ENCODE data around the gene FFAR2. TPM values are rescaled to one million over a fixed set of nuclear protein-coding genes. Genes with fewer than 3 reads are reported as not detected.
A peak's percentile ranks its signal among the peaks of the same experiment; 100 is the strongest.
"Not testable (repeated sequence)": the region's sequence is repeated elsewhere in the genome, so short reads cannot be mapped to it uniquely, and the experiment has no call there.

Gene FFAR2
- polyA plus RNA-seq, 5 donors, result 0.19 to 0.49 (median 0.34) TPM

DNA sequence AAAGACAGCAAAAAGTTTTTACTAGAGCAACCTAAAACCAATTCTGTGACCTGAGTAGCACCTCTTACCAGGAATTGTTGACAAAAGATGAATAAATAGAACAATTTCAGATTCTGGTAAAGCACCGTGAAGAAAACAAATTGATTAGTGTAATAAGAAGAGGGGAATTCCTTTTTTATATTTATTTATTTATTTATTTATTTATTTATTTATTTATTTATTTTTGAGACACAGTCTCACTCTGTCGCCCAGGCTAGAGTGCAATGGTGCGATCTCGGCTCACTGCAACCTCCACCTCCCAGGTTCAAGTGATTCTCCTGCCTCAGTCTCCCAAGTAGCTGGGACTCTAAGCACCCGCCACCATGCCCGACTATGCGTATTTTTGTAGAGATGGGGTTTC lies 24.7 kb upstream of the FFAR2 start:
- not testable (repeated sequence) for DNase-seq

DNA sequence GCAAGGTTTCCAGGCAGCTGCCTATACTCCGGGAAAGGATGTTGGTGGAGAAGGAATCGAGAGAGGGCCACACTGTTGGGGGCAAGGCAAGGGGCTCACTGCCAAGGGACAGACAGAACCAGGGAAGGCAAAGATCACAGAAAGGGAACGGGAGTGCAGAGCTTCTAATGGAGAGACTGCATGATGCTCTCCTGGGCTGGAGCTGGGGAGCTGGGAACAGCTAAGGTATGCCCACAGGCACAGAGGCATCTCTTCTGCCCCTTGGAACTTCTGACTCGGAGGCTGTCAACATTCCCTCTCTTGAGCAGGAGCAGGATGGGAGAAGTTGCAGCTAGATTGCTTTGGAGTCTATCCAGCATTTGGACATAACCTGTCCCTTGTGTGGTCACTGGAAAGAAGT lies 22.4 kb upstream of the FFAR2 start:
- DNase-seq, result no peak

DNA sequence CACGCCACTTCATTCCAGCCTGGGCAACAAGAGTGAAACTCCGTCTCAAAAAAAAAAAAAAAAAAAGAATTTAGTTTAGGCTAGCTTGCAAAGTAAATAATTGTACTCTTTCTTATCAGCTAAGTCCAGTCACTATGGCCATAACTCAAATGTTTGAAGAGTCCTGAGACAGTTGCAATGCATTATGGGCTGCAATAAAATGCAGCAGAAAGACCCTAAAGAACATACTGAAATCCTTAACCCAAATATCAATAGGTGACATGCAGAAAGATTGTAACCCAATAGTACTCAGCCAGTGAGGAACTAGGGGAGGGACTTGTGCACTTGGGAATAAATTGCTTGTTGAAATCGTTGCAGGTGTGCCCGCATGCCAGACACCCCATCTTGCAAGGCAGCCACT lies 20.9 kb upstream of the FFAR2 start:
- no peak for DNase-seq

DNA sequence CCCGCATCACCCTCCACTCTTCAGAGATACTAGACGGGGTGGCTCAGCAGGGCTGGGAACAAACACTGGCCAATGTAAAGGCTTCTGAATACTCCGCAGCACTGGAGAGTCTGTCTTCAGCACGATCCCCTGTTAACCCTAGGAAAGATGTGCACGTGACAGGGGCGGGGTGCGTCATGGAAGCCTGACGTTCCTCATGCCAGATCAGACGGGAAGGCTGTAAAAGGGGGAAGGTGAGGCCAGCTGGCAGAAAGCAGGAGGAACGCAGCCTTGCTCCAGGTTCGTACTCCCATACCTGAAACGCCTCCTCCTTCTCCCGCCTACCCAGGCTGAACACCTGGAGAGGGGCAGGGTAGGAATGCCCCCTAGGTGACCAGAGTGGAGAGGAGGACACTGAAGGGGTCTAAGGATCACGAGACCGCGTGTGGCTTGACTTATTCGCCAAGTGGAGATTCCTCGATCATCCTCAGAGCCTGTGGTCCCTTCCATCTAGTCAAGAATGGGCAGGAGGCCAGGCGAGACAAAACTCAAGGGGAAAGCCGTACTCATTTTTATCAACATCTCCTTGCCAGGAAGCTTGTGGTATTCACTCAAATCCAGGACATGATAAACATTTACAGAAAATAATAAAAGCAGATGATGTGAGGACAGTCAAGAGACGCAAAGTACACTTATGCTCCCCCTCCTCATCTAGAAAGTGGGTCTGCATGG lies 18.2 kb upstream of the FFAR2 start:
- peak in 1 of 2 donors; percentile 40 for DNase-seq

DNA sequence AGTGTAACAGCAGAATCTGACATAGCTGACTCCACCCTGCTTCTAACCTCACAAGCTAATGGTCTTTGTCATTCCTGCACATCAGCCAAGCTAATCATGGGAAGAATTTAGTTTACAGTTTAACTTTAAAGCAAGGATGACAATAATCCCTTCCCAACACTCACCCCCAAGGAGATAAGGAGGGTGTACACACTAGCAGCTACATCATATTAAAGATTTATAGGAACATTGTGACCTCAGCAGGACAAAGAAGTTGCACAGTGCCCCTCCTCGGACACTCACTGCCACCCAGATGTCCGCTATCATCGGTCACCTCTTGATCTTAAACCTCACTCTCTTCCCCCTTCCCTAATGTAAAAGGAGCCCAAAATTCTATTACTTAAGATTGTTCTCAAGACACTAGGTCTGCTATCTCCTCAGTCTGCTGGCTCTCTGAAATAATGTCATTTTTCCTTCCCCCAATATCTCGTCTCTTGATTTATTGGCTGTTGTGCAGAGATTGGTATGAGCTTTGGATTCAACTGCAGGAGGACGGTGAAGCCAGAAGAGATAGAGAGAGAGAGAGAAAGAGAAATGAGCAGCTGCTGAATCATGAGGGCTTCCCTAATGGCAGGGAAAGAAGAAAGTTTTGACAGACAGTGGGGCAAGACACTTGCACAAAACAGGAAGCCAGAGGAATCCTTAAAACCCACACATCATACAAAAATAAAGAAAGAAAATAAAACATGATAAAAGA lies 17.5 kb upstream of the FFAR2 start:
- peak; percentile 62 to 63 for DNase-seq

DNA sequence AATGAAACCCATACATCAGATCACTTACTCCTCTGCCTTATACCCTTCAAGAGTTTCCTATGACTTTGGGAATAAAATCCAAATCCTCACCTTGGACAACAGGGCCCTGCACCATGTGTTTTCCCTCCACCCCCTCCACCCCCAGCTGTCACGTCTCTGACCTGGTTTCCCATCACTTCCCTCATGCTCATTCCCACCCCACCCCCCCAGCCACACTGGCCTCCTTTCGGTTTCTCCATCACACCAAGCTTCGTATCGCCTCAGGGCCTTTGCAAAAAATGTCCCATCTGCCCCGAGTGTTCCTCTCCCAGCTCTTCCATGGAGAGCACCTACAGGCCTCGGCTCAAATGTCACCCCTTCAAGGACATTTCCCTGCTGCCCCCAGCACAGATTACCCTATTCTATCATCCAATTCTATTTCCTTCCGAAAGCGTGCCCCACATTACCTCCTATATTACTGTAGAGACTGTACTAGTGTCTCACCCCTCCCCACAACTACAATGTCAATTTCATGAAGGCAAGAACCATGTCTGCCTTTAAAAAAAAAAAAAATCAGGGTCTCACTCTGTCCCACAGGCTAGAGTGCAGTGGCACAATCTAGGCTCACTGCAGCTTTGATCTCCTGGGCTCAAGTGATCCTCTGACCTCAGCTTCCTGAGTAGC lies 16.8 kb upstream of the FFAR2 start:
- DNase-seq, result no peak

DNA sequence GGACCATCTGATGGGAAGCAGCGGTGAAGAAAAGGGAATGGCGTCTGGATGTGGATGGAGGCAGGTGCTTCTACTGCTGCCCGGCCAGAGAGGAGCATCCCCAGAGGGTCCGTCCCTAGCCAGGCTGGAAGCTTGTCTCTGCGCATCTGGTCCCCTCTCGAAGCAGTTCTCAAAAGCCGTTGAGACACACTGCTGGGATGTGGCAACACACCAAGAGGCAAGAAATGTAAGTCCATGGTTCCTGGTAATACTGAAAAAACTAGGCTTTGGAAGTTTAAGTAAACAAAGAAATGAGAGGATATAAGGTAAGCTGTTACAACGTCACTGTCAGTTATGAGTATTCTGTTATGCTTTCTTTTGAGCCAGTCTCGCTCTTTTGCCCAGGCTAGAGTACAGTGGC lies 15.1 kb upstream of the FFAR2 start:
- no peak for DNase-seq

DNA sequence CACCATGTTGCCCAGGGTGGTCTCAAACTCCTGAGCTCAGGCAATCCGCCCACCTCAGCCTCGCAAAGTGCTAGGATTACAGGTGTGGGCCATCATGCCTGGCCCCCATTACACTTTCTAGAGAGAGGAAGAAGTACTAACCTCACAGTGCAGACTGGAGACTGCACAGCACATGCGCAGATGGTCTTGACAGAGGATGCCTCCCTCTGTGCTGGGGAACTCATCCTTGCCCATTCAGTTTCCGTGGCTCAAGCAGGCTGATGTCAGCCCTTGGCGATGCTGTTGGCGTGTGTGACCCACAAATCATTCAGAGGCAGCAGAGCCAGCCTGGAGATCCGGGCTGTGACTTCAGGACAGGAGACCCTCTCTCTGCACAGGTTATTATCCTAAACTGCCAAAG lies 14.6 kb upstream of the FFAR2 start:
- DNase-seq, result no peak

DNA sequence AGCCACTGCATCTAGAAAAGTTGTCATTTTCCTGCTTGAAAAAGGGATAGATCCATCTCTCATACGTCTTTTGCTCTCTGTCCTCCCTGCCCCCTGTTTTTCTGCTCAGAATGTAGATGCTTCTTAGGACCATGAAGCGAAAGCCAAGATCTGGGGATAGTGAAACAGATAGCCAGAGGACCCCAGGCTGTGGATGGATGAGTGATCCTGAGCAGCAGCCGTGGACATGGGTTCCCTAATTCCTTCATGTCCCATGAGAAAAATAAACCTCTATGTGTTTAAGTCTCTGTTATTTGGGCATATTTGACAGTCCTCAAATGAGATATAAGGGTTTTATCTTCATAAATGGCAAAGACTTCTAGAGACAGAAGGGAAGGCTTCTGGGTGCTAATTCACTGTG lies 12.2 kb upstream of the FFAR2 start:
- no peak for DNase-seq

DNA sequence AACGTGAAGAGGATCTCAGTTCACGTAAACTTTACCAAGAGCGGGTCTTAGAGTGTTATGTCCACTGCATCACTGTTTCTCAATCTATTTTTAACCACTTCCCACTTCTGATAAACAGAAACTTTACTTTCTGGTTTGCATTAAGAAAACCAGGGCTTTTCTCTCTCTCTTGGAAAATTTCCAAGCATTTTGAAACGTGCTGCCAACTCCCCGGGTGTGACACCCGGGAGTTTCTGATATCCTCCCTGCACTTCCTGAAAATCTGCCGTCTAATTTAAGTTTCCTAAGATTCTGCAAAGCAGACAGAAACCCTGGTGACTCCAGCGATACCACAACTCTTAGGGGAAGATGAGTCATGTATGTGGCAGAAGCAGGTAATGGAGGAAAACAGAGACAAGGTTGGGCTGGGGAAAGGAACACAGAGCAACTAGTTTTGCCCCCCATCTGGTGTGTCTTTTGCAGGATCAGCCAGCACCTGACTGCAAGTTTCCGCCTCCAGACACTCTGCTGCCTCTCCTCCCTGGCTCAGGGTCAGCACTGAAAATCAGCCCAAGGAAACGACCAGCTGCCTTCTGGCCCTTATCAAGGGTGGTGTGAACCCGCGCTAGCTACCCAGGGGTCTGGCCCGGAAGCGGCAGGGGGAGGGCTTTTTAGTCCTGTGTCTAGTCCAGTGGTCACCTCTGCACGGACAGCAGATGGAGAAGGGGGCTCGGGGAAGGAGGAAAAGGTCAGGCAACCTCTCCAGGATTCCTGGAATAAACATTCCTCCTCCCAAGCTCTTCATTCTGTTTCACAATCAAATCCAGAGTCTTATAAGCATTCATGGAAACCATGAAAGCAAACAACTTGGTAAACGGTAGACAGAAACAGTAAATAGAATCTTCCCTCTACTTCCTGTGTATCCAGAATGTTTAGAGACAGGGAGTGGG lies 11.3 kb upstream of the FFAR2 start:
- peak; percentile 74 to 77 for DNase-seq

DNA sequence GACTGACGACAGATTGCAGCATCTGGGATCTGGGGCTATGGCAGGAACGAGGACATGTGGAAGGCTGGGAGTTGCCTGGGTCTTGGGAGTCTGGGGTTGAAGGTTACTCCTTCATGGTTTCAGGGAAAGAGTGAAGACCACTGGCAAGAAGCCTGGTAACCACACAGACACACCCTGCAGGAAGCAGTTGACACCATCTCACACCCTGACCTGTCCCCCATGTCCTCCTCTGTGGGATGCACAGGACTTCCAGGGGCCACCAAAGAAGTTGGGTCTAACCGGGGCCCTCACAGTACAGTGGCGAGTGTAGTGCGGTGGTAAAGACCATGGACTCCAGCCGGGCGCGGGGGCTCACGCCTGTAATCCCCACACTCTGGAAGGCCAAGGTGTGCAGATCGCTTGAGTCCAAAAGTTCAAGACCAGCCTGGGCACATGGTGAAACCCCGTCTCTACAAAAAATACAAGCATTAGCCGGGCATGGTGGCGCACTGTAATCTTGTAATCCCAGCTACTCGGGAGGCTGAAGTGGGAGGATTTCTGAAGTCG lies 10.6 kb upstream of the FFAR2 start:
- no peak for DNase-seq

DNA sequence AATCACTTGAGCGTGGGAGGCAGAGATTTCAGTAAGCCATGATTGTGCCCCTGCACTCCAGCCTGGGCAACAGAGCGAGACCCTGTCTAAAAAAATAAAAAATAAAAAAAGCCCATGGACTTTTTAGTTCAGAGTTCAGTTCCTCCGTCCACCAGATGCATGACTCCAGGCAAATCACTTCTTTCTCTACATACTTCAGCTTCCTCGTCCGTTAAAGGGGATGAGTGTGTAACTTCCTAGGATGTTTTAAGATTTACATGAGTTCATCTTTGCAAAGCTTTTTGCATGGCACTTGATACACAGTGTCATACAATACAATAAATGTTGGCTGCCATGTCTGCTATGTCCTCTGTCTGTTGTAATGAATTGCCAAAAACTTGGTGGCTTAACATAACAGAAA lies 10.0 kb upstream of the FFAR2 start:
- DNase-seq, result no peak

DNA sequence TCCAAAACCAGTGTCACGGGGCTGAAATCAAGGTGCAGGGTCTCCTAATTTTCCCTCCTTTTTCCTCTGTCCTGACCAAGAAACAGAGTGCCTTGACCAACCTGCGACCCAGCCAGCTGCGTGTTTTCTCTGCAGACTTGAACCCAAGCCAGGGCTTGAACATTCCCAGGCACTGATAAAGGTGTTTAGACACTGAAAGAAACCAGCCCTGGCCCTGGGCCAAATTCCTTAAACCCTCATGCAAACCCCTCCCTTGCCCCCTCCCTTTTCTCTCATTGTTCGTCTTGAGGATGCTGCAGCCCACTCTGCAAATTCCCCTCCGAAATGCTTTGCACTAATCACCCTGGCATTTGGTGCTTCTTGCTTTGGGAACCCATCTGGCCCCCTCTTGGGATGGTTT lies 9.5 kb upstream of the FFAR2 start:
- DNase-seq, result no peak

DNA sequence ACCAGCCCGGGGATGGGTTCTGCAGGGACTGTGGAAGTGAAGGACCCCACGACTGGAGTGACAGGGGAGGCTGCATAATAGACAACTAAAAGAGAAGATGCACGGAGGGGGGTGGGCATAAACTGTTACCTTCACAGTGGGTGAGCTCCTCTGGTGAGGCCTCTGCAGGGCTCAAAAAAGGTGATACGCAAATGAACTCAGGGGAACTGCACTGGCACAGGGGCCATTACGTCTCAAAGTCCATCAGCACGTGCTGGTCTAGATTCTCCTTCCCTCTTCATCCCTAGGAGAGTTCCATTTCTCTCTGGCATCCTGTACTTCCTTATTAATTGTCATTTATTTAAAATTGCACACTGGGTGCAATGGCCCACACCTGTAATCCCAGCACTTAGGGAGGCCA lies 8.1 kb upstream of the FFAR2 start:
- no peak for DNase-seq

DNA sequence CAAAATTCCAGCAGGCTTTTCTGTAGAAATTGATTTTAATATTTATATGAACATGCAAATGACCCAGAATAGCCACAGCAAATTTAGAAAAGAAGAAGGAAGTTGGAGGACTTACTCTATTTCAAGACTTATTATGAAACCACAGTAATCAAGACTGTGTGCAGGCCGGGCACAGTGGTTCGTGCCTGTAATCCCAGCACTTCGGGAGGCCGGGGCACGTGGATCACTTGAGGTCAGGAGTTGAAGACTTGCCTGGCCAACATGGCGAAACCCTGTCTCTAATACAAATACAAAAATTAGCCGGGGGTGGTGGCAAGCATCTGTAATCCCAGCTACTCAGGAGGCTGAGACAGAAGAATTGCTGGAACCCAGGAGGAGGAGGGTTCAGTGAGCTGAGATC lies 6.0 kb upstream of the FFAR2 start:
- no peak for DNase-seq

DNA sequence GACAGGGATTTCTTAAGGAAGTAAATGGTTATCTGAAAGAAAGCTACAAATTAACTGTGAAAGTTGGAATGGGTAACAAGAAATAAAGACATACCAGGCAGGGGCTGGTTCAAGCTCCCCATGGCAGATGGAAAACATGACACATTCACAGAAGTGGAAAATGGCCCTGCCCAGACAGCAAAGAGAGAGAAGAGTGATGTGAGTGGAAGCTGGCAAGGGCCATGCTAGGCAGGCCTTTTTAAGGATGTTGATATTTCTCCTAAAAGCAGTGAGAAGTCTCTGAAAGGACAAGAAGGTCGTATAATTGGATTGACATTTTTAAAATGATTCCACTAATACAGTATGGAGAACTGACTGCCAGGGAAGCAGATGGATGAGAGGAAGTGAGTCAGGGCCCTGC lies 3.3 kb upstream of the FFAR2 start:
- DNase-seq, result no peak

DNA sequence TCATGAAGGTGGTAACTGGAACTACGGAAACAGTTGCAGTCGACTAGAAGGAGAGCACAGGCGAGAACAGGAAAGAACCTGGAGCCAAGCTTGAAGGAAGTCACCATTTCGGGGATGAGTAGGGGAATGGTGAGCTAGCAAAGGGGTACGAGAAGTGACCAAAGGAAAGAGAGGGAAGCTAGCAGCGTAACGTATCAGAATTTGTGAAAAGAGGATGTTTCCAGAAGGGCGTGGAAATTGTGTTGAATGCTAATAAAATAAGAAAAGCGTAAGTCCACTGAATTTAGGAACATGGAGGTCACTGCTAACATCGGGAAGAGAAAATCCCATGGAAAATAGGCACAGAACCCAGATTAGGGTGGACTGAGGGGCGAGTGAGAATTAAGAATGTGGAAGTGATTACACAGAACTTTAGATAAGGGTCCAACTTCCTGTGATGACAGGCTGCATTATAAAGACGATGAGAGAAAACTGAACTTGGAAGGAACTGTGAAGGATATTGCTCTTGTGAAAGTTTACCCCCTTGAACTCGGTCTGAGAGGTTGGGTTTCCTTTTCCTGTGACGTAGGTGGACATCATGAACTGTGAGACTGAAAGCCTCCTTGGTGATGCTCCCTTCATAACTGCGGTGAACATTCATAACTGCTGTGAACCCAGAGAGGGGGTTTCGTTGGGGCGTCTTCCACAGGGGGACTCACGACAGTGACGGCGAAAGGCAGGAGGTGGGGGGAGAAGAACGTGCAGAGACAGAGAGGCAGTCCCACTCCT lies 2.0 kb upstream of the FFAR2 start:
- DNase-seq, result no peak

DNA sequence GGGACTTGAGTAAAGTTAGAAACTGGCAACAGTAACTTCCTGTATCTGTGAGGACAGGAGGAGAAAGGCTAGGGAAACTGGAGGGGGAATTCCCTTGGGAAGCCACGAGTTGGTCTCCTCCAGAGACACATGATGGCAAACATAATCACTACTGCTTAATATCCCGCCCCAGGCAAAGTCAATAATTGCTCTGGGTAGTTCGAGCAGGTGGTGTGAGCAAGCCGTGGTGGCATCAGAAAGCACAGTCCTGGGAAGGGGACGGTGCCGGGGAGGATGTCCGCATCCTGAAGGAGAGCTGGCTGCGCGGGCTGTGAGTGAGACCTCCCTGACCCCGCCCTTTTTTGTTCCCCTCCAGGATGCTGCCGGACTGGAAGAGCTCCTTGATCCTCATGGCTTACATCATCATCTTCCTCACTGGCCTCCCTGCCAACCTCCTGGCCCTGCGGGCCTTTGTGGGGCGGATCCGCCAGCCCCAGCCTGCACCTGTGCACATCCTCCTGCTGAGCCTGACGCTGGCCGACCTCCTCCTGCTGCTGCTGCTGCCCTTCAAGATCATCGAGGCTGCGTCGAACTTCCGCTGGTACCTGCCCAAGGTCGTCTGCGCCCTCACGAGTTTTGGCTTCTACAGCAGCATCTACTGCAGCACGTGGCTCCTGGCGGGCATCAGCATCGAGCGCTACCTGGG lies 1.4 kb downstream of the FFAR2 start:
- DNase-seq, result no peak

DNA sequence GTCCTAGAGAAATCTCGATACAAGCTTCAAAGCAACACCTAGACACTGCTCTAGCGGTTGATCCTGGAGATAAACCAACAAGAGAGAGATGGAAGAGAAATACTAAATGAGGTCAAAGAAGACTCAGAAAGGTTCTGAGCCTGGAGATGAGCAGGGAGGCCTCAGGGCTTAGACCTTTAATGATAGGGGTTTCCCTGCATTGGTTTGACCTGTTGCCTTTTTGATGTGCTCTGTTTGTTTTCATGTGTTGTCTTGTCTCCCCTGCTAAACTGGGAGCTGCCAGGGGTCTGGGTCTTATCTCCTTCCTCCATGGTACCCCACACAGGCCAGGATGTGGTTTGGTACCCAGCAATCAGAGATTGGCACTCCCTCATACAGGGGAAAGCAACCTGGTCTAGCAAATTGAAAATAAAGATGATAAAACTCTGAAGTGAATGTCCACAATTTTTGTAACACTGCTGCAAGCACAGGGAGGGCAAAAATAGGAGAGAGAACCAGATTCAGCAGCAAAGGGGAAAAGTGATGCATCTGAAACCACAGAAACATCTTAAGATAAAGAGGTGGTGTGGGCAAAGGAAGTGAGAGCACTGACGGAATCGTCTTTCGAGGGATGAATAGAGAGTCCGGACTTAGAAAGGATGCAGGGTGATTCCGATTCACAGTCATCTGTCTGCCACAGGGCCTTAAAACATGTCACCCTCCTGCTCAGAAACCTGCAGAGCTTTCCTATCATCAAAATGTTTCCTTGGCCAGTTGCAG lies 3.5 kb downstream of the FFAR2 start:
- no peak for DNase-seq

DNA sequence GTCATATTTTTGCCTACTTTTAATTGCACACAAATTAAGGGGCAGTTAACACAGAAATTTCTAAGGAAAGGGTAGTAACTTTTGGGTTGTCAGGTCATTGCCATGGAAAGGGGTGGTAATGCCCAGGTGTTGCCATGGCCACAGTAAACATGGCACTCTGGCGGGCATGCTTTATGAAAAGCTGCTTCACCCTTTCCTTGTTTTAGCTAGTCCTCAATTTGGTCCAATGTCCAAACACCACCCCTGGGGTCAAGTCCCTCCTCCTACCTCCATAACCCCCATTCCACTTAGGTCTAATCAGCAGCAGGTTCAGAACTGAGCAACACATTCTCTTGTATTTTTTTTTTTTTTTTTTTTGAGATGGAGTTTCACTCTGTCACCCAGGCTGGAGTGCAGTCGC lies 6.6 kb downstream of the FFAR2 start:
- DNase-seq, result no peak
